ENCODE data around the gene SLC35F3. TPM values are rescaled to one million over a fixed set of nuclear protein-coding genes. Genes with fewer than 3 reads are reported as not detected.

The SLC35F3 gene
- total and polyA plus RNA-seq, 9 donors: 0.04 to 0.69 (median 0.17) TPM; not detected in 3

GRCh38 chr1:234135501-234135900 lies 231.0 kb downstream of the SLC35F3 start:
- H3K4me1 ChIP-seq (ENCODE audit: insufficient read depth): no peaks in the 10 kb centered on the region
- DNase-seq: no peak
- H3K27ac ChIP-seq: no peak overlapping the region
- no peaks in the 10 kb centered on the region for H3K9me3 ChIP-seq
- no peaks in the 10 kb centered on the region for H3K27me3 ChIP-seq
- intact Hi-C loops (cut with DNase I): no loop called here
- 73 to 79% (median 77%) methylated on average over 4 of the region's 4 CpGs for WGBS, 3 donors
- H3K4me3 ChIP-seq: no peak overlapping the region
- no peak for TF ChIP-seq EP300 (IDR thresholded peaks at IDR 0.05)
- no peak for TF ChIP-seq POLR2A (IDR thresholded peaks at IDR 0.05)
- TF ChIP-seq, protein P1, sequence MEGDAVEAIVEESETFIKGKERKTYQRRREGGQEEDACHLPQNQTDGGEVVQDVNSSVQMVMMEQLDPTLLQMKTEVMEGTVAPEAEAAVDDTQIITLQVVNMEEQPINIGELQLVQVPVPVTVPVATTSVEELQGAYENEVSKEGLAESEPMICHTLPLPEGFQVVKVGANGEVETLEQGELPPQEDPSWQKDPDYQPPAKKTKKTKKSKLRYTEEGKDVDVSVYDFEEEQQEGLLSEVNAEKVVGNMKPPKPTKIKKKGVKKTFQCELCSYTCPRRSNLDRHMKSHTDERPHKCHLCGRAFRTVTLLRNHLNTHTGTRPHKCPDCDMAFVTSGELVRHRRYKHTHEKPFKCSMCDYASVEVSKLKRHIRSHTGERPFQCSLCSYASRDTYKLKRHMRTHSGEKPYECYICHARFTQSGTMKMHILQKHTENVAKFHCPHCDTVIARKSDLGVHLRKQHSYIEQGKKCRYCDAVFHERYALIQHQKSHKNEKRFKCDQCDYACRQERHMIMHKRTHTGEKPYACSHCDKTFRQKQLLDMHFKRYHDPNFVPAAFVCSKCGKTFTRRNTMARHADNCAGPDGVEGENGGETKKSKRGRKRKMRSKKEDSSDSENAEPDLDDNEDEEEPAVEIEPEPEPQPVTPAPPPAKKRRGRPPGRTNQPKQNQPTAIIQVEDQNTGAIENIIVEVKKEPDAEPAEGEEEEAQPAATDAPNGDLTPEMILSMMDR (IDR thresholded peaks at IDR 0.05): no peak
- no peaks in the 10 kb centered on the region for H3K36me3 ChIP-seq

GRCh38 chr1:234136073-234136472 lies 231.6 kb downstream of the SLC35F3 start:
- DNase-seq: no peak
- no peaks in the 10 kb centered on the region for H3K4me1 ChIP-seq (ENCODE audit: insufficient read depth)
- intact Hi-C loops (cut with DNase I): no loop called here
- no peaks in the 10 kb centered on the region for H3K36me3 ChIP-seq
- H3K4me3 ChIP-seq: no peak overlapping the region
- no peaks in the 10 kb centered on the region for H3K9me3 ChIP-seq
- H3K27me3 ChIP-seq: no peaks in the 10 kb centered on the region
- H3K27ac ChIP-seq: no peak overlapping the region
- TF ChIP-seq, protein P1 (IDR thresholded peaks at IDR 0.05): no peak
- TF ChIP-seq EP300 (IDR thresholded peaks at IDR 0.05) (no peak), POLR2A (IDR thresholded peaks at IDR 0.05) (no peak)

GRCh38 chr1:234139966-234140365 lies 235.5 kb downstream of the SLC35F3 start:
- H3K27me3 ChIP-seq: no peaks in the 10 kb centered on the region
- H3K4me3 ChIP-seq: no peak overlapping the region
- WGBS, 3 donors: 89 to 93% (median 90%) methylated on average over 6 of the region's 6 CpGs
- TF ChIP-seq, protein P1 (IDR thresholded peaks at IDR 0.05): no peak
- TF ChIP-seq EP300 (IDR thresholded peaks at IDR 0.05) (no peak), POLR2A (IDR thresholded peaks at IDR 0.05) (no peak)
- intact Hi-C loops (cut with DNase I): no loop called here
- H3K27ac ChIP-seq: no peak overlapping the region
- no peaks in the 10 kb centered on the region for H3K9me3 ChIP-seq
- H3K36me3 ChIP-seq: no peaks in the 10 kb centered on the region
- DNase-seq: no peak
- no peaks in the 10 kb centered on the region for H3K4me1 ChIP-seq (ENCODE audit: insufficient read depth)

- intact Hi-C loops (cut with DNase I): no loop called here
These were observed 235.9 kb downstream of the SLC35F3 start for GRCh38 chr1:234140388-234140787.

More at GRCh38 chr1:234140388-234140787, 235.9 kb downstream of the SLC35F3 start:
- H3K27me3 ChIP-seq: no peaks in the 10 kb centered on the region
- no peaks in the 10 kb centered on the region for H3K9me3 ChIP-seq
- no peak for DNase-seq
- TF ChIP-seq, protein P1 (IDR thresholded peaks at IDR 0.05): no peak
- TF ChIP-seq EP300 (IDR thresholded peaks at IDR 0.05) (no peak), POLR2A (IDR thresholded peaks at IDR 0.05) (no peak)
- no peak overlapping the region for H3K27ac ChIP-seq
- H3K4me1 ChIP-seq (ENCODE audit: insufficient read depth): no peaks in the 10 kb centered on the region
- WGBS, 3 donors: 79 to 83% (median 82%) methylated on average over 9 of the region's 9 CpGs
- H3K36me3 ChIP-seq: no peaks in the 10 kb centered on the region
- H3K4me3 ChIP-seq: no peak overlapping the region

Data from ovary (tissue), 9 donors.